ENCODE data around the gene KCNK1.

The KCNK1 gene

DNA sequence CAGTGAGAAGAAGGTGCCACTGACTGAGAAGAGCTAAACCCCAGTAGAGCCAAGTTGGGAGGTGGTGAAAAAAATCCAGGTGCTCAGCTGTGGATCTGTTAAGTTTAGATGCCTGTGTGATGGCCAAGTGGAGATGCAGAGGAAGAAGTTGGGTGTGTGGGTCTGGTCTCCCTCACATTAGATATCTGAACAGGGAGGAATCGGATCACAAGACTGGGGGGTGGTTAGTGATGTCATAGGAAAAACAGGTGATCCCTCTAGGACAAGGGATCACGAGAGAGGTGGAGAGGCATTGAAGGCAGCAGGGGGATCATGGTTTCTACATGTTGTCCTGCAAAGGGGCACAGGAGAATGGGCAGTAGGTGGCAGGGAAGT lies 22.6 kb downstream of the KCNK1 start:
- DNase-seq (ENCODE audit: low read depth), result no peak

DNA sequence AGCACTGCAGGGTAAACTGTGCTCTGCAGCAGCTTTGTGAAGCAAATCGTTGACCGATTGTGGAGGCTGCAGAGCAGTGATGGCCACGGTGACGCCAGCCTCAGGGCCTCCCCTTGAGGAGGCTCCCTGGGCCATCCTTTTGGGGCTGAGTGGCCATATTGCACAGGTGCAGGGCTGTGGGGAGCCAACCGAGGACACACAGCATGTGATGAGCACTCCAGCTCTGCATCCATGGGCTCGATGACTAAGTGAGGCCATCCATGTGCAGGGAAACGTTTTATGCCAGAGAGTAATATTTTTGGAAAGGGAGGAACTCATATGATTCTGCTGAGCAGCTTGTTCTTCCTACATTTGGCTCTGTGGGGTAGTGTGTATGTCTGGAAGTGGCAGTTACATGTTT lies 24.6 kb downstream of the KCNK1 start:
- DNase-seq (ENCODE audit: low read depth), result no peak

DNA sequence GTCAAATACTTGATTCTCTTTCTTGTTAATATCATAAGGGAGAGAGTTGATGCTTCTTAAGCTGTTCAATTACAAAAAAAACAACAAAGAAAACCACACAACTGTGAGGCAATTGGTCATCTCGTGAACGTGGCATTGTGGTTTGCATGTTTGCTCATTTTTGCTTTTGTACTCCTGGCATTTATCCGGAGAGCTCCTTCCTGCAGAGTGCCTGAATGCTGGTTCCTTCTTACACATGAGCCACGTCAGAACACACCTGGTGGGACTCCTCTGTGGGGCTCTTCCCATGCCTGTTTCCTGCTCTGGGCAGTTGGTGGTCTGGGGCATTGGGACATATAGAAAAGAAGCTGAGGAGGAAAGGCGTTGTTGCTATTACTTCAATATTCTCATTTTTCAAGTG lies 25.7 kb downstream of the KCNK1 start:
- no peak for DNase-seq (ENCODE audit: low read depth)

DNA sequence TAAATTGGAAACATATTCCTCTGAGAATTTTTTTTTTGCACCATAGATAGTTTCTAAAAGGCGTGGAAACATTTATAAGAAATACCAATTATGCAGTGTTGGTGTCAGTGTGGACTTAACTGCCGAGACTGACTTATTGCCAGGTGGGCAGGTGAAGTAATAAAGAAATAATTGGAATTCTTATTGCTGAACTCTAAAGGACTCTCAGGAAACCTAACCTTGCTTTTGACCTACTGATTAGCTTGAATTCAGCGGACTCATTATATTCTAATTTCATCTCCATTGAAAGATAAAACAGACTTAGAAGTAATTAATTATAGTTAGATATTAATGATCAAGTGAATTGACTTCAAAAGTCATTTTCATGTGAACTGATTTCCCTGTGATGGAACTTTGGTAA lies 26.3 kb downstream of the KCNK1 start:
- DNase-seq (ENCODE audit: low read depth), result no peak

DNA sequence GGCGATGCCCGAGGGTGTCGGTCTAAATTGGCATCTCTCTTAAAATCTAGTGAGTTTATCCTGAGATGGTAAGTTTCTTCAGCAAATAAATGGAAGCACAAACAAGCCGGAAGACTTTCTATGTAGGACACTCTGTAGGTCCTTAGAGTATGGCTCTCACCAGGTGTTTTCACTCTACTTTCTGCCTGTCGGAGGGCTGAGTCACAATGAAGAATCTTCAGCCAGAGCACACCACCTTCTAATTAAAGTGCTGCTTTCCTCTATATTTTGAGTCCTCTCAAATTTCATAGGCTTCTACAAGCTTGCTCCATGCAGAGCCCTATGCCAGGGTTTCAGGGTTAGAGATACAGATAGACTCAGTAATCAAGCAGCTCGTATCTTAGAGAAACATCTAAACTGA lies 27.1 kb downstream of the KCNK1 start:
- no peak for DNase-seq (ENCODE audit: low read depth)

DNA sequence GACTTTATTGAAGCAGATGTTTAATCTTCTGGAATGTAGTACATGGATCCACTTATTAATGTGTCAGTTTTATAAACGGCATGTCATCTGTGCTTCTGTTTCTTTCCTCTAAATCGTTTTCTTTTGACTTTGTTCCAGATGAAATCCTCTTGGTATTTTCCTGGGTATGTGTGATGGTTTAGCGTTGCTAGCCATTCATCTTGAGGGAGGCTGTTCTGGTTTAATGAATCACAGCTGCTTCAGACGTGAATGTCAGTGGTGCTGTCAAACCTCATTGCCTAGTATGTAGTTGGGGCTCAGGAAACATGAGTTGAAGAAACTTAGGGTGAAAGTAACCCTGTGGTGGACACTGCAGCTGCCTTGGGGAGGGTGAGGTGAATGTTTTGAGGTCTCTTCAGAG lies 33.2 kb downstream of the KCNK1 start:
- no peak for DNase-seq (ENCODE audit: low read depth)

DNA sequence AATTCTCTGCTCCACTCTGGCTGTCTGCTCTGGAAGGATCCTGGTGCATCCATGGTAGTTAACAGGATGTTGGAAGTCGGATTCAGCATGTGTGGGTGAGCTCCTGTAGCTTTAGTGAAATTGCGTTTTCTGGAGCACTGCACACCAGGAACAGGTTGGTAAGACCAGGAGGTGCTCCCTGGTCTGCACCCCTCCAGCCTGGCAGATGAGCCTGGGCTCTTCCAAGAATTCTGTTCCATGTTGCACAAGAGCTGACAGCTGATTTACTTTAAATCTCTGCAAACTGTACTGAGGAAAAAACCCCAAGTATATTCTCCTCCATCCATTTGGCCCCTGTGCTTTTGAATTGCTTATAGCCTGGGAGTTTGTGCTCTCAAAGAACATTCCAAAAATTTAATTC lies 33.7 kb downstream of the KCNK1 start:
- DNase-seq (ENCODE audit: low read depth), result no peak

DNA sequence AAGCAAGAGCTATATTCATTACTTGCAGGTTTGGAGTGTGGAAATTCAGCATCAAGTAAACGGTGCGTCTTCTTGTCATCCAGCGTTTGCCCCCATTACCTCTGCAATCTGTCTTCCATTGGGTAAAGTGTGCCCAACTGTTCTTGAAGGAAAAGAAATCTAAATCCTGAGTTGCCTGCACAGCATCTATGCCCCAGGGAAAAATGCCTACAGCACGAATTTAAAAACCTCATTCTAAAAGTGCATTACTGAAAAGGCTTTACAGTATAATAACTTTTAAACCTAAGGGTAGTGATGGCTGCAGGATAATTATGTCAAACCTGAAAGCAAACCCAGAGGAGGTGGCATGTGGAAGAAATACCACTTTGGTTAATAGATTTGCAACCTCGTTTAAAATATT lies 37.2 kb downstream of the KCNK1 start:
- DNase-seq (ENCODE audit: low read depth), result no peak

DNA sequence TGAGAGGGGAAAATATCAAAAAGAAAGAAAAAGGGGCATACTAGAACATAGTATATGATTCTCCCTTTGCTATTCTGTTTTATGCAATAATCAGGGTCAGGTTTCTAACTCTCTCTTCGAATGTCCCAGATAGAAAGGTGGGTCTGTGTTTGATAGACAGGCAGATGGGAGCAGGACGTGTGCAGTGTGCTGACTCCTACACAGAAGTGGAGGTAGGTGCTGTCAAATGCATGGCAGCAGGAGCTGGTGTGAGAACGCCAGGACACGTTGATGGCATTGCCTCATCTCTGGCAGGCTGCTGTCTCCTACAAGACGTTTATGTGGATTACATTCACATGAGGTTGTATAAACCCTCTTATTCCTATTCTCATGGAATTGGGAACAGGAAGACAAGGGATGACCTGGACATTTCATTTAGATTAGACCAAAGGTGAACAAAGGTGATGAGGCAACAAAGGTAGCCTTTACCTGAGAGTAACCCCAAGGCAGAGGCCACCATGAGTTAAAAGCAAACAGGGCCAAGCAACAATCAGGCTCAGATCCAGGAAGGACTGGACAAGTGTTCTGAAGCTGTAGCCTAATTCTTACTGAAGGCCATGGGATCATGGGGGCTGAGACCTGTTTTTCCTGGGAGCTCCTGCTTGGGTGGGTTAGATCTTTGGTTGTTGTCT lies 37.8 kb downstream of the KCNK1 start:
- no peak for DNase-seq (ENCODE audit: low read depth)

DNA sequence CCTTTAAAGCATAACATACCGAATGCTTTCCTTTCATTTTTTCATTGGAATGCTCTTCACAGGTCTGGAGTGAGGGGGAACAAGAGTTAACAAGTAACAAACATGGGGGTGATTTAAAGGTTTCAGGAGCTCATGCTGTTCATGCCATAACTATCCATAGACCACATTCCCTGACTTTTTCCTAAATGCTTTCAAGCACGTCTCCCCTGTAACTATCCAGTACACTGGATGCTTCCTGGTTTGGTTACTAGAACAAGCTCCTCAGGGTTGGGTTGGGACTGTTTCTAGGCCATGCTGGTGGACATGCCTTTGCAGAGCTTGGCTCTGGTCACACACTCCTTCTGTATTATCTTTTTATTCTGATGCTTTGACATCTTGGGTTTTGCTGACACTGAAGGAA lies 38.6 kb downstream of the KCNK1 start:
- DNase-seq (ENCODE audit: low read depth), result no peak

DNA sequence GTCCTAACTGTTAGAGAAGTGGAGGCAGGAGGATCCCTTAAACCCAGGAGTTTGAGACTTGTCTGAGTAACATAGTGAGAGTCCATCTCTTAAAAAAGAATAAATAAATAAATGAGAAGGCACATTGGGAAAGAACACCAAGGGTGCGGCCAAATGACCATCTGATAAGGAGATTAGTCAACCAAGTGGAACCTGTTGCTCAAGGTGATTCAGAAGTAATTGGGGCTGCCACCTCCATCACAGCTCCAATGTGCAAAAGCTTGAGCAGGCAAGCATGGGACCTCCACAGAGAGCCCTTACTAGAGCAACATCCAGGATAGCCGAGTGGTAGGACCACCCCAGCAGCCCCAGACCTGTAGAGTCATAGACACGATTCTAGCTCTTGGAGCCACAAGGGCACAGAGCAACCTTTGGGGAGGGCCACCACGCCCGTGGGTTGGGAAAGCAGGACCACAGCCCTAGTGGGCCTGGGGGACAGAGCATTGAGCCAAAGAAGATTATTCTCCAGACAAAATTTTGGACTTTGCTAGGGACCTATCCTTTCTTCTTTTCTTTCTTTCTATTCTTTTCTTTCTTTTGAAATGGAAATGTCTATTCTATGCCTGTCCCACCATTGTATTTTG lies 40.9 kb downstream of the KCNK1 start:
- no peak for DNase-seq (ENCODE audit: low read depth)

DNA sequence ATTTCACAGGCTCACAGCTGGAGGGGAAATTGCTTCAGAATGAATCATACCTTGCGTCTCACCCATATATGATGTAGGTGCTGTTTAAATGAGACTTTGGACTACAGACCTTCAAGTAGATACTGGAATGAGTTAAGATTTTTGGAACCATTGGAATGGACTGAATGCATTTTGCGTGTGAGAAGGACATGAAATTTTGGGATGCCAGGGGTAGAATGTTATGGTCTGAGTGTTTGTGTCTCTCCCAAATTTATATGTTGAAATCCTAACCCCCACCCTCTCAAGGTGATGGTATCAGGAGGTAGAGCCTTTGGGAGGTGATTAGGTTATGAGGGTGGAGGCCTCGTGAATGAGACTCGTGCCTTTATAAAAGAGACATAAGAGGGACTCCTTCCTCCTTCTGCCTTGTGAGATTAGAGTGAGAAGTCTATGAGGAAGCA lies 41.4 kb downstream of the KCNK1 start:
- no peak for DNase-seq (ENCODE audit: low read depth)

DNA sequence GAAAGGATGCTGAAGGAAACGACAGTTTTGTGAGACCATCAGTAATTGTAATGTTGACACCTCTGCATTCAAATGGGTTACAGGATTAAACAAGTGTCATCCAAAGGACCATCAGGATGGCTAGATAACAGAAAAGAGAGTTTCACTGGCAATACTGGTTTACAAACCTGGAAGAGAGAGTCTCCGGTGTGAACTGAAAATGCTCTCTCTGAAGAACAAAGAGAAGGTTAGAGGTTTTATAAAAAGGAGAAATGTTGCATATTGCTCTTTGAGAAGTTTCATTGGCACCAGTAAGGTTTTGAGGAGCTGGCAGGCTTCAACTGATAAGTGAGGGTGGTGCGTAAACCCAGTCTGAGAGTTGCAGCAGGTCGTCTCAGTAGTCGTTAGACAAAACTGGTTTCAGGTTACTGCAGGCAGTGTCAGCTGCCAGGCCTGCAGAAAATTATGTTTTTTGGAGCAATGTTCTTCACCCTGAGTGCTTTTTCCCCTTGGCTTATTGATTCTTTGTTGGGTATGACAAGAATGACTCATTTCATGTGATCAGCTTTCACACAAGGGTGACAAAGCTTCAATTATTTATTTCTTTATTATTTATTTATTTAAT lies 42.2 kb downstream of the KCNK1 start:
- DNase-seq (ENCODE audit: low read depth), result no peak

DNA sequence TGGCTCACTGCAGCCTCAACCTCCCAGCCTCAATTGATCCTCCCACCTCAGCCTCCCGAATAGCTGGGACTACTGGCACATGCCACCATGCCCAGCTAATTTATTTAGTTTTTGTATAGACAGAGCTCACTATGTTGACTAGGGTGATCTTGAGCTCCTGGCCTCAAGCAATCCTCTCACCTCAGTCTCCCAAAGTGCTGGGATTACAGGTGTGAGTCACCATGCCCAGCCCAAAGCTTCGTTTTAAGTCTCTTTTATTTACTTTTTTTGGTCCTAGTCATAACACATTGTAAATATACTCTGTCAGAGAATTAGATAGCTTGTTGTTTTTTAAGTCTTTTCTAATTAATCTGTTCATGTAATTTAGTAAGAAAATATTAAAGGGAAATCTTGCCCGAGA lies 42.8 kb downstream of the KCNK1 start:
- DNase-seq (ENCODE audit: low read depth), result no peak

DNA sequence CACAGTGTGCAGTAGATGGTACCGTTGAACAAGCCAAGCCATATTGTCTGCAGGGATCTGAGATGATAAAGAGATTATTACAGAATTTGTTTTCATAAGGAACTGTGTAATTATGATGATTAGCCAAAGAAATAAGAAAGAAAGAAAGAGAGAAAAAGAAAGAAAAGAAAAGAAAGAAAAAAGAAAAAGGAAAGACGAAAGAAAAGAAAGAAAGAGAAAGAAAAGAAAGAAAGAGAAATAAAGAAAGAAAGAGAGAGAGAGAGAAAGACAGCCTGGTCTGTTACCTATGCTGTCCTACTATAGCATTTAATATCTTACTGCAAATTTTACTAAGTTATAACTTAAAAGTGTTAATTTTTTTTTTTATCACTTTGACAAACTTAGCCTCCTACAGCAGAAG lies 43.6 kb downstream of the KCNK1 start:
- no peak for DNase-seq (ENCODE audit: low read depth)

DNA sequence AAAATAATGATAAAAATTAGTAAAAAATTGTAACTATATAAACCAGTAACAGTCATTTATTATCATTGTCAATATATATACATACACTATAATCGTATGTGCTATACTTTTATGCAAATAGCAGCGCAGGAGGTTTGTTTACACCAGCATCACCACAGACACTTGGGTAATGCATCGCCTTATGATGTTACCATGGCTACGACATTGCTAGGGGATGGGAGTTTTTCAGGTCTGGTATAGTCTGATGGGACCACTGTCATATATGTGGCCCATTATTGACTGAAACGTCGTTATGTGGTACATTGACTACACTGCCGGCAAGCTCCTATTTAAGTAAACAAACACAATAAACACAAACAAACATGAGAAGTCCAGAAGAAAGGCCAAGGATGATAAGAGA lies 45.6 kb downstream of the KCNK1 start:
- DNase-seq (ENCODE audit: low read depth), result no peak

DNA sequence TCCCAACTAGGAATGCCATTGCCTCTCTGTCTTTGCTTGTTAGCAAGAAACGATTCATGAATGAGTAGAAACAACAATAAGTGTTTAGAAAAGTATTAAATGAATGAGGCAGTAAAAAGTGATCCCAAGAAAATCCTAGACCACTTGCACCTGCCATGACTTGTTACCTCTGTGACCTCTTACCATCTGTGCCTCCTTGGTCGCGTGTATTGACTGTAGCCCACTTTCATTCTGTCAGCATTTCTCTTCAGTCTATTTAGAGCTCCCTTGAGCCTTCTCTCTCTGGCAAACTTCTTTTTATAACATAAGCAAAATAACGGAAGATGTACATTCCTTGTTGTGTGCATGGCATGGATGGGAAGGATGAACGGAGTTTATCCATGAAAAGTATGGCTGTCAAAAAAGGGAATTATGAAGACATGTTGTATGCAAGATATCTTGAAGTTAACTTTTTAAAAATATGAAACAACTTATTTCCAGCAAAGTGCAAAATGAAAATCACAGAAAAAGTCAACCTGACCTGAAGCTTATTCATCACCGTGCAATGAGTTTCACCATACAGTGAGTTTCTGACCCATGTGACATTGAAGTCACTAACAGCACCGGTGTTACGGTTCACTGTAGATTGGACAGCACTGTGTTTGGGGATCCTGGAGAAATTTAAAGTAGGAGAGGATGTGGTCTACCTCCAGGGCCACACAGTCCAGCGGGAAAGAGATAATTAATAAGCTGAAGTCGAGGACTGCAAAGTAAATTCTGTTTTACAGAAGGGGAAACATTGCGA lies 47.7 kb downstream of the KCNK1 start:
- DNase-seq (ENCODE audit: low read depth), result no peak

DNA sequence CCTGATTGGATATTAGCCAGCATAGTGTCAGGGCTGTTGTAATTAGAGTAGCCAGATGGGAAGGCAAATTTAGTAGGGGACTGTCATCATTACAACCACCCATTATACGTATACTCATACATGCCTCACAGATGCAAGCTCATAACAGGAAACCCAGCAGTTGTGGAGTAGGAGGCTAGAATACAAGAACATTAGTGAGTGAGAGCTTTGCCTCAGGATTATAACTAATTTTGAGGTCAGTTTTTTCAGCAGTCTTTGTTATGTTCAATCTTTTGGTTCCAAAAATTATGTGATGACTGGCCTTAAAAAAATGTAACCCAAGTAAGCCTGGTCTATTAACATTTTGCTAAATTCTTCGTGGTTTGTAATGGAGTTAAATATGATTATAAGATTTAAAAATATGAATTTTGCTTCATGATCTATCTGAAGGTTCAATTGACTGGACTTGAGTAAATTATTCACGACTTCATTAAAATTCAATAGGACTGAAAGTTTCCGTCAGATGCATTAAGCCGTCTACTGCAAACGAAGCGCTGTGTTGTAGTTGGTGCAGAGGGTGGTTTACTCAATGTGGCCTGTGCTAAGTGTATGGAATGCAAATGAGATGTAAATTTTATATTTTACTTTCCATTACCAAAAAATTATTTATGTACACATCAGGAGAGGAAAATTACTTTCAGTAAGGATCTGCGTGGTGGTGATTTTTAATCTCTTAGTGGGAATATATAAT lies 48.8 kb downstream of the KCNK1 start:
- DNase-seq (ENCODE audit: low read depth), result no peak

DNA sequence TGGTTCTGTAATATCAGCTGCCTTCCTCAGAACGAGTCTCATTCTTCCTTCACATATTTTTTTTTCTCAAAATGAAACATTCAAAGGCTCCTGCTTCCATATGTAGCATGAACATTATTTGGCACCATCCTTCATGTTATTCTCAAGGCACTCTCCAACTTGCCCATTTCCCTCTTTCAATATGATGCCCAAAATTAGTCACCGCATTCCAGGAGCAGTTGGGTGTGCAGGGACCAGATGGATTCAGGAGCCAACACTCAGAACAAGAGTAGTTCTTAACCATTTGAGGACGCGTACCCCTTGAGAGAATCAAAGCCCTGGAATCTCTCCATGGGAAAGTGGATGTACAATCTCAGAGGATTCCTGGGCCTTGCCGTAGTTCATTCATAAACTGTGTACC lies 50.3 kb downstream of the KCNK1 start:
- no peak for DNase-seq (ENCODE audit: low read depth)

DNA sequence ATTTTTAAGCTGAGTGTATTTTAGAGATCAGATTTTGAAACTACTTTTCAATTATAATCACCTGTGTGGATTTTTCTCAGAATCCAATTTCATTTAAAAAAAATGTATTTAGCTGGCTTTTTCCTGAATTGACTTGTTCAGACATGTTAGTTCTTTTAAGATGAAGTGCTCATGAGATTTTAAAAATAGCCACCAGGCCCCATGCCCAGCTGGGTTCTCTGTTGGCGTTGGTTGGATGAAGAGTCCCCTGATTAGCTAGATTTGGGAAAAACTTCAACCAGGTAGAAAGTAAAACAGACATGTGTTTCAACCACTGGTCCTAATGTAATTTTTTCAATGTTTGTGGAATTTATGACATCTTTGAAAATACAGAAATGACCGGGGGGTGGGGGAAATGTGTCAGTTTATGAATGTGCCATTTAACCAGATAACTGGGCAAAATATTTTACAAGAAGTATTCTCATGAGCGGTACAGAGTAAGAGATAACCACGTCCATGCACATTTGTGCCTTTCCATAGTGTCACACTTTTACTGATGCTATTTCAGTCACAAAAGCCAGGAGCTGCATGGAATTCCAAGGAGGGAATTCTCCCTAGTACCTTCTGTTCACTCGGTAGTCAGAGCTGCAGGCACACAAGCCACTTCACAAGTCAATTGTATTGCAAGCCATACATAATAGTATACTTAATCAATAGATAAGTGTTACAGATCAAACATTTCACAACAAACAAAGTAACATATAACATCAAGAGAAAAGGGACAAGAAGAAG lies 51.1 kb downstream of the KCNK1 start:
- DNase-seq (ENCODE audit: low read depth), result no peak

DNA sequence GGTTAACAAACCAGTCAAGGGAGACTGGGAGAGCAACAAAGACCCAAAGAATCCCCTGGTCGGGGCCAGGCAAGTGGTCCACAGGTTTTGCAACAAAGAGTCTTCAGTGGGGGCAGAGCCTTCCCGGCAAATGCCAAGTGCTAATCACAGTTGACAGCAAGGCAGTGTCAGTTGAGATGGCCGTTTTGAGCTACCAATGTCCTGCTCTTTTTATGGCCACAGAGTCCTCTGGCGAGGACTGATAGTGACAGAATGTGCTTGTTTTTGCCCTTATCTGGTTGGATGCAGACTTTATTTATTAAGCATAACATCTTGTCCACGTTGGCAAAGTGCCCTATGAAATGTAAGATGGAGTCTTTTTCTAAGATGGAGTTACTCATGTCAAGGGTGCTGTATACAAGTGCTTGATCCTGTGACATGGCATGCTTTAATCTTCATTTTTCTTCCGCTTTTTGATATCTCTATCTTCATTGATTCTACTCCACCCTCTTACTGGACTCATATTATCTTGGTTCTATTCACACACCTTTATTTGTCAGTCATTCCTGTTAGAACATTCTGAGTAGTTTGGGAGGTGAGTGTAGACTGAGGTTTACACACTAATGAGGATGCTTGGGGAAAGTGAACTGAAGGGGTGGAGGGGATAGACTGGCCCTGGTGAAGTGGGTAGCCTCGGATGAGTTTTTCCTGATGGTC lies 51.8 kb downstream of the KCNK1 start:
- no peak for DNase-seq (ENCODE audit: low read depth)

Measured in T follicular helper cell (primary cell).